Parathyroid adenoma (tissue), 2 donors: Measurements from ENCODE around the gene CLASRP.
"Not testable (repeated sequence)": the region's sequence is repeated elsewhere in the genome, so short reads cannot be mapped to it uniquely, and the experiment has no call there.

Experiments used
- H2AFZ ChIP-seq: fragments of 300-600 bp; sonication (generic); one replicate; pipeline ENCODE4 v1.7.0; 2017; ENCODE audit warnings: antibody characterized with exemption, mild to moderate bottlenecking
- H3K27ac ChIP-seq: fragments of 300-600 bp; sonication (generic); one replicate; pipeline ENCODE4 v1.7.0; 2017
- H3K27me3 ChIP-seq: fragments of 300-600 bp; sonication (generic); one replicate; pipeline ENCODE4 v1.7.0; 2017; ENCODE audit warnings: low read length; ENCODE audit not compliant: control insufficient read depth, insufficient read depth
- H3K36me3 ChIP-seq: fragments of 300-600 bp; sonication (generic); one replicate; pipeline ENCODE4 v1.7.0; 2017; ENCODE audit warnings: low read length; ENCODE audit not compliant: control insufficient read depth, insufficient read depth
- H3K4me1 ChIP-seq: fragments of 300-600 bp; sonication (generic); one replicate; pipeline ENCODE4 v1.7.0; 2017; ENCODE audit warnings: control low read depth
- H3K4me2 ChIP-seq: fragments of 300-600 bp; sonication (generic); one replicate; pipeline ENCODE4 v1.7.0; 2017; ENCODE audit warnings: low read length
- H3K4me3 ChIP-seq: fragments of 300-600 bp; sonication (generic); one replicate; pipeline ENCODE4 v1.7.0; 2017; ENCODE audit warnings: low read depth, low read length
- H3K79me2 ChIP-seq: fragments of 300-600 bp; sonication (generic); one replicate; pipeline ENCODE4 v1.7.0; 2017; ENCODE audit warnings: control low read depth
- H3K9ac ChIP-seq: fragments of 300-600 bp; sonication (generic); one replicate; pipeline ENCODE4 v1.7.0; 2017; ENCODE audit warnings: mild to moderate bottlenecking
- H3K9me3 ChIP-seq: fragments of 300-600 bp; sonication (generic); one replicate; pipeline ENCODE4 v1.7.0; 2017; ENCODE audit warnings: low read length; ENCODE audit not compliant: control insufficient read depth
- TF ChIP-seq, protein P1 (sequence below): fragments of 300-600 bp; sonication (generic); IDR thresholded peaks from one replicate; pipeline ENCODE4 v1.7.0; 2017; ENCODE audit warnings: antibody characterized with exemption, mild to moderate bottlenecking
- donor health status: primary hyperparathyroidism.

Gene CLASRP

GRCh38 chr19:45104658-45105349, 66.0 kb downstream of the CLASRP start:
- H3K4me3 ChIP-seq, result no peak overlapping the region
- TF ChIP-seq, protein P1, sequence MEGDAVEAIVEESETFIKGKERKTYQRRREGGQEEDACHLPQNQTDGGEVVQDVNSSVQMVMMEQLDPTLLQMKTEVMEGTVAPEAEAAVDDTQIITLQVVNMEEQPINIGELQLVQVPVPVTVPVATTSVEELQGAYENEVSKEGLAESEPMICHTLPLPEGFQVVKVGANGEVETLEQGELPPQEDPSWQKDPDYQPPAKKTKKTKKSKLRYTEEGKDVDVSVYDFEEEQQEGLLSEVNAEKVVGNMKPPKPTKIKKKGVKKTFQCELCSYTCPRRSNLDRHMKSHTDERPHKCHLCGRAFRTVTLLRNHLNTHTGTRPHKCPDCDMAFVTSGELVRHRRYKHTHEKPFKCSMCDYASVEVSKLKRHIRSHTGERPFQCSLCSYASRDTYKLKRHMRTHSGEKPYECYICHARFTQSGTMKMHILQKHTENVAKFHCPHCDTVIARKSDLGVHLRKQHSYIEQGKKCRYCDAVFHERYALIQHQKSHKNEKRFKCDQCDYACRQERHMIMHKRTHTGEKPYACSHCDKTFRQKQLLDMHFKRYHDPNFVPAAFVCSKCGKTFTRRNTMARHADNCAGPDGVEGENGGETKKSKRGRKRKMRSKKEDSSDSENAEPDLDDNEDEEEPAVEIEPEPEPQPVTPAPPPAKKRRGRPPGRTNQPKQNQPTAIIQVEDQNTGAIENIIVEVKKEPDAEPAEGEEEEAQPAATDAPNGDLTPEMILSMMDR, result no peak
- H3K27me3 ChIP-seq, result no peaks in the 10 kb centered on the region
- no peaks in the 10 kb centered on the region for H3K9me3 ChIP-seq
- no peak overlapping the region for H2AFZ ChIP-seq
- H3K79me2 ChIP-seq, result peaks cover 88% of the 10 kb centered on the region
- H3K4me2 ChIP-seq, result no peak overlapping the region
- H3K9ac ChIP-seq, result no peak overlapping the region
- H3K36me3 ChIP-seq, result no peaks in the 10 kb centered on the region
- H3K4me1 ChIP-seq, result peaks cover 20% of the 10 kb centered on the region
- no peak overlapping the region for H3K27ac ChIP-seq

- not testable (repeated sequence) for H3K4me2 ChIP-seq
Observed at GRCh38 chr19:45106363-45106762, 67.5 kb downstream of the CLASRP start.

GRCh38 chr19:45107621-45108150, 68.8 kb downstream of the CLASRP start:
- no peak overlapping the region for H3K4me2 ChIP-seq
- TF ChIP-seq, protein P1, result no peak

More at GRCh38 chr19:45106363-45106762, 67.5 kb downstream of the CLASRP start:
- not testable (repeated sequence) for H3K27ac ChIP-seq, H3K9me3 ChIP-seq, H3K36me3 ChIP-seq, H2AFZ ChIP-seq, H3K9ac ChIP-seq, H3K4me1 ChIP-seq, H3K4me3 ChIP-seq, H3K27me3 ChIP-seq
- peaks cover 83% of the 10 kb centered on the region for H3K79me2 ChIP-seq

DNA sequence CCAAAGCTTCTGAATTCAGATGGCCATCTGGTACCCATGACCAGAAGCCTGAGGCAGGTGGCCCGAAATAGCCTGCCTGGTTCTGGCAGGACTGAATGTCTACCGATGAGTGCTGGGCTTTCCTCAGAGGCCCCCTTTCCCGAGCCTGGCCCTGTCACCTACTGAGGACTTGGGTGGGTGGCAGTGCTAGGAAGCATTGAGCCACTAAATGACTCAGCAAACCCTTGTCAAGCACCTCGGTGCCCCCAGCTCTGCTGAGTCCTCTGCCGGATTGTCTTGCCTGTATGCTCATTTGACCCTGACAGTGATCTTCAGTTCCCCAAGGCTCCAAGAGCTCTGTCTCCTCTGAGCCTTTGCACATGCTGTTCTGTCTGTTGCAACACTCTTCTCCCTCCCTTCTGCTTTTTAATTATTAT, 72.0 kb downstream of the CLASRP start:
- Histone ChIP-seq H2AFZ (no peak overlapping the region), H3K27ac (no peak overlapping the region)

More at GRCh38 chr19:45107621-45108150, 68.8 kb downstream of the CLASRP start:
- H3K9me3 ChIP-seq, result no peaks in the 10 kb centered on the region
- H3K27me3 ChIP-seq, result no peaks in the 10 kb centered on the region
- H3K79me2 ChIP-seq, result peaks cover 84% of the 10 kb centered on the region
- no peak overlapping the region for H3K27ac ChIP-seq
- H3K36me3 ChIP-seq, result no peaks in the 10 kb centered on the region
- no peak overlapping the region for H2AFZ ChIP-seq
- no peak overlapping the region for H3K4me3 ChIP-seq
- H3K9ac ChIP-seq, result no peak overlapping the region
- H3K4me1 ChIP-seq, result peaks cover 6% of the 10 kb centered on the region

GRCh38 chr19:45112111-45112827, 73.4 kb downstream of the CLASRP start:
- Histone ChIP-seq H3K36me3 (no peaks in the 10 kb centered on the region), H2AFZ (no peak overlapping the region), H3K4me2 (no peak overlapping the region), H3K79me2 (peaks cover 90% of the 10 kb centered on the region), H3K27ac (no peak overlapping the region), H3K4me1 (no peaks in the 10 kb centered on the region), H3K27me3 (no peaks in the 10 kb centered on the region), H3K9me3 (no peaks in the 10 kb centered on the region), H3K9ac (no peak overlapping the region), H3K4me3 (no peak overlapping the region)
- TF ChIP-seq, protein P1, result no peak

More for the DNA sequence above, 72.0 kb downstream of the CLASRP start:
- Histone ChIP-seq H3K36me3 (no peaks in the 10 kb centered on the region), H3K4me1 (no peaks in the 10 kb centered on the region), H3K79me2 (peaks cover 86% of the 10 kb centered on the region), H3K4me3 (no peak overlapping the region), H3K9ac (no peak overlapping the region), H3K4me2 (no peak overlapping the region), H3K27me3 (no peaks in the 10 kb centered on the region), H3K9me3 (no peaks in the 10 kb centered on the region)
- TF ChIP-seq, protein P1, result no peak
